H1 (cell line): Measurements from ENCODE around the gene ALG5. TPM values are rescaled to one million over a fixed set of nuclear protein-coding genes. Genes with fewer than 3 reads are reported as not detected.

ENCODE experiments used
- CTCF ChIA-PET: fragments of 300-600 bp; sonication (Branson Sonifier 250); formaldehyde crosslinking; loops from one replicate; lab custom pipeline; 2021; ENCODE audit not compliant: partially characterized antibody; lab: Charles Lee
- POLR2A ChIA-PET: fragments of 300-600 bp; sonication (Branson Sonifier 250); formaldehyde crosslinking; loops from one replicate; lab custom pipeline; 2021; ENCODE audit warnings: inconsistent platforms; ENCODE audit not compliant: partially characterized antibody; lab: Charles Lee
- DNase-seq, 2 experiments: peaks; one replicate each; pipeline versions ENCODE4 v3.0.0 to v3.0.0-alpha.2; 2010 to 2022; ENCODE audit warnings: low spot score in 2 of 2, low read depth in 1 of 2, mixed read lengths in 1 of 2
- FAIRE-seq: peaks from 2 replicates; lab custom pipeline; 2011; peaks lifted over from hg19 to GRCh38; lab: Jason Lieb, UNC
- H2AFZ ChIP-seq: 2 replicates; pipeline ENCODE4 v1.8.1; 2012; ENCODE audit warnings: low read length, inconsistent platforms
- H2AK5ac ChIP-seq: 2 replicates; pipeline ENCODE4 v1.6.1; 2013; ENCODE audit warnings: low read depth, low read length
- H2BK120ac ChIP-seq: replicated peaks from 2 replicates; pipeline ENCODE3; 2013; ENCODE audit warnings: low read depth, low read length, inconsistent platforms
- H2BK12ac ChIP-seq: 2 replicates; pipeline ENCODE4 v1.6.1; 2013; ENCODE audit warnings: low read depth, low read length
- H2BK15ac ChIP-seq: 2 replicates; pipeline ENCODE4 v1.6.1; 2013; ENCODE audit warnings: low read length
- H2BK20ac ChIP-seq: 2 replicates; pipeline ENCODE4 v1.6.1; 2013; ENCODE audit warnings: low read length
- H2BK5ac ChIP-seq: 2 replicates; pipeline ENCODE4 v1.6.1; 2013; ENCODE audit warnings: low read depth, low read length
- H3K14ac ChIP-seq: 2 replicates; pipeline ENCODE4 v1.6.1; 2013; ENCODE audit warnings: inconsistent platforms; ENCODE audit not compliant: insufficient read length
- H3K18ac ChIP-seq: 2 replicates; pipeline ENCODE4 v1.6.1; 2013; ENCODE audit warnings: low read length; ENCODE audit errors: extremely low read depth
- H3K23ac ChIP-seq: 2 replicates; pipeline ENCODE4 v1.6.1; 2013; ENCODE audit warnings: inconsistent platforms; ENCODE audit not compliant: insufficient read length
- H3K23me2 ChIP-seq: 2 replicates; pipeline ENCODE4 v1.6.1; 2013; ENCODE audit warnings: low read depth, low read length
- H3K27ac ChIP-seq: 2 replicates; pipeline ENCODE4 v1.6.1; 2011; ENCODE audit warnings: low read depth, low read length, inconsistent platforms
- H3K27me3 ChIP-seq, 4 experiments: replicated peaks in 1 of 4; 1 replicate in 1 of 4; 2 replicates in 3 of 4; pipeline versions ENCODE4 v1.6.1 to v1.8.1; 2011 to 2013; ENCODE audit warnings: low read length in 3 of 4, mild to moderate bottlenecking in 3 of 4, inconsistent platforms in 2 of 4, mixed read lengths in 2 of 4, moderate library complexity in 1 of 4; ENCODE audit not compliant: control insufficient read depth in 3 of 4, insufficient read depth in 3 of 4; ENCODE audit errors: extremely low read depth in 1 of 4
- H3K36me3 ChIP-seq, 4 experiments: 2 replicates each; pipeline versions ENCODE4 v1.6.1 to v1.8.1; 2011 to 2013; ENCODE audit warnings: mild to moderate bottlenecking in 4 of 4, low read length in 3 of 4, moderate library complexity in 2 of 4, control low read depth in 1 of 4, inconsistent platforms in 1 of 4; ENCODE audit not compliant: insufficient read depth in 4 of 4, control insufficient read depth in 2 of 4
- H3K4ac ChIP-seq: replicated peaks from 2 replicates; pipeline ENCODE3; 2013; ENCODE audit warnings: low read length, low read depth, mixed read lengths, inconsistent platforms; ENCODE audit not compliant: insufficient read length
- H3K4me1 ChIP-seq, 4 experiments: replicated peaks in 1 of 4; 1 replicate in 1 of 4; 2 replicates in 3 of 4; pipeline versions ENCODE4 v1.6.1 to v1.8.1; 2011 to 2013; ENCODE audit warnings: low read length in 3 of 4, inconsistent platforms in 2 of 4, mixed read lengths in 1 of 4; ENCODE audit not compliant: insufficient read depth in 4 of 4, control insufficient read depth in 3 of 4
- H3K4me2 ChIP-seq, 2 experiments: 2 replicates each; pipeline versions ENCODE4 v1.6.1 to v1.8.1; 2011 to 2013; ENCODE audit warnings: low read depth in 2 of 2, low read length in 2 of 2, control low read depth in 1 of 2, inconsistent platforms in 1 of 2, mild to moderate bottlenecking in 1 of 2; ENCODE audit not compliant: insufficient read depth in 1 of 2
- H3K4me3 ChIP-seq, 4 experiments: fragments of 200-600, 300-600 bp in 1 of 4; sonication (generic), shearing (Covaris generic), sonication (Bioruptor Twin) in 1 of 4; 2 replicates each; pipeline versions ENCODE4 v1.5.1 to v1.8.1; 2011 to 2016; ENCODE audit warnings: low read length in 4 of 4, low read depth in 3 of 4, control low read depth in 2 of 4, inconsistent platforms in 2 of 4, mild to moderate bottlenecking in 2 of 4, mixed read lengths in 1 of 4, moderate library complexity in 1 of 4; ENCODE audit not compliant: insufficient read depth in 2 of 4; ENCODE audit errors: extremely low read depth in 1 of 4
- H3K56ac ChIP-seq: replicated peaks from 2 replicates; pipeline ENCODE3; 2013; ENCODE audit warnings: low read depth, mild to moderate bottlenecking, mixed read lengths, low read length, inconsistent platforms; ENCODE audit not compliant: insufficient read length
- H3K79me1 ChIP-seq: 2 replicates; pipeline ENCODE4 v1.6.1; 2013; ENCODE audit warnings: low read depth, low read length, control low read depth
- H3K79me2 ChIP-seq, 2 experiments: 2 replicates each; pipeline versions ENCODE4 v1.6.1 to v1.8.1; 2012 to 2013; ENCODE audit warnings: low read length in 2 of 2, mild to moderate bottlenecking in 2 of 2, inconsistent platforms in 1 of 2; ENCODE audit not compliant: insufficient read depth in 2 of 2, control insufficient read depth in 1 of 2
- H3K9ac ChIP-seq, 4 experiments: replicated peaks in 1 of 4; 1 replicate in 1 of 4; 2 replicates in 3 of 4; pipeline versions ENCODE4 v1.6.1 to v1.8.1; 2011 to 2013; ENCODE audit warnings: low read depth in 3 of 4, low read length in 3 of 4, control low read depth in 2 of 4, mild to moderate bottlenecking in 2 of 4, moderate library complexity in 2 of 4, inconsistent platforms in 1 of 4; ENCODE audit errors: extremely low read depth in 1 of 4
- H3K9me3 ChIP-seq, 2 experiments: 2 replicates each; pipeline versions ENCODE4 v1.6.1 to v1.8.1; 2012 to 2013; ENCODE audit warnings: mild to moderate bottlenecking in 2 of 2, moderate library complexity in 2 of 2, control low read depth in 1 of 2, inconsistent platforms in 1 of 2, low read depth in 1 of 2, low read length in 1 of 2, mixed read lengths in 1 of 2; ENCODE audit not compliant: insufficient read depth in 2 of 2
- H4K20me1 ChIP-seq, 2 experiments: replicated peaks in 1 of 2; 2 replicates each; pipeline versions ENCODE3 to v1.8.1; 2011 to 2013; ENCODE audit warnings: inconsistent platforms in 2 of 2, low read length in 2 of 2, mild to moderate bottlenecking in 1 of 2; ENCODE audit not compliant: insufficient read depth in 2 of 2, control insufficient read depth in 1 of 2
- H4K5ac ChIP-seq: 2 replicates; pipeline ENCODE4 v1.6.1; 2013; ENCODE audit warnings: low read length, low read depth, mixed read lengths, inconsistent platforms; ENCODE audit not compliant: insufficient read length
- H4K8ac ChIP-seq: 2 replicates; pipeline ENCODE4 v1.8.0; 2013; ENCODE audit warnings: mild to moderate bottlenecking, moderate library complexity, low read length, inconsistent platforms; ENCODE audit not compliant: insufficient read depth; ENCODE audit errors: extremely low read depth
- H4K91ac ChIP-seq: replicated peaks from 2 replicates; pipeline ENCODE3; 2013; ENCODE audit warnings: low read length, mixed read lengths, inconsistent platforms; ENCODE audit not compliant: insufficient read length
- BRCA1 ChIP-seq: IDR thresholded peaks from 2 replicates; pipeline ENCODE4 v1.6.1; 2012; ENCODE audit warnings: low read depth, low read length, improper control_type of control experiment
- CBX8 ChIP-seq: fragments of 300-800, 300-1000 bp; sonication (generic); IDR thresholded peaks from 2 replicates; pipeline ENCODE4 v1.7.1; 2016; ENCODE audit warnings: low read depth, low read length, borderline replicate concordance
- CHD2 ChIP-seq: IDR thresholded peaks from 2 replicates; pipeline ENCODE4 v1.6.1; 2012; ENCODE audit warnings: low read length, improper control_type of control experiment
- EGR1 ChIP-seq: IDR thresholded peaks from 2 replicates; pipeline ENCODE4 v1.6.1; 2011; ENCODE audit warnings: low read depth, low read length, borderline replicate concordance
- FOSL1 ChIP-seq: IDR thresholded peaks from 2 replicates; pipeline ENCODE4 v1.6.1; 2011; ENCODE audit warnings: mild to moderate bottlenecking, low read depth, low read length, moderate library complexity; ENCODE audit not compliant: insufficient read depth
- KDM1A ChIP-seq: fragments of 200-600, 300-600 bp; sonication (generic); IDR thresholded peaks from 2 replicates; pipeline ENCODE4 v1.7.1; 2016; ENCODE audit warnings: mild to moderate bottlenecking, low read length, borderline replicate concordance
- RNF2 ChIP-seq: fragments of 200-900, 300-1000 bp; sonication (generic); IDR thresholded peaks from 2 replicates; pipeline ENCODE4 v1.7.1; 2016; ENCODE audit warnings: borderline replicate concordance, low read depth, mild to moderate bottlenecking, antibody characterized with exemption, low read length; ENCODE audit not compliant: poor library complexity, severe bottlenecking; ENCODE audit errors: missing control alignments
- USF2 ChIP-seq: IDR thresholded peaks from 2 replicates; pipeline ENCODE4 v1.6.1; 2011; ENCODE audit warnings: low read length, improper control_type of control experiment
- WGBS, 2 experiments: shearing (Covaris generic) in 1 of 2; methylation state at CpG; one replicate each; pipeline versions ENCODE4 v1.1.6 to v1.1.7; 2013 to 2015; ENCODE audit warnings: low lambda C conversion rate in 2 of 2, mixed read lengths in 2 of 2, inconsistent platforms in 1 of 2, low coverage in 1 of 2, missing lambda C conversion rate in 1 of 2; ENCODE audit not compliant: insufficient replicate concordance in 2 of 2, insufficient coverage in 1 of 2, insufficient read length in 1 of 2; ENCODE audit errors: extremely low coverage in 1 of 2, missing lambda C conversion rate in 1 of 2; 5-methylcytosine and 5-hydroxymethylcytosine counted together
- polyA plus RNA-seq, 7 experiments: library from polyadenylated mRNA; depleted of rRNA in 3 of 7; stranded (reverse) in 5 of 7; unstranded in 2 of 7; fragments of >200 nt in 5 of 7; fragments of 200-250 nt in 2 of 7; gene quantifications; 1 replicate in 5 of 7; 2 replicates in 1 of 7; 4 replicates in 1 of 7; pipeline versions ENCODE4 v1.2.1 to v1.2.3, GENCODE V29; 2011 to 2013; ENCODE audit warnings: missing spikeins in 2 of 7, mixed read lengths in 2 of 7
- total RNA-seq: library from RNA; stranded (reverse); fragmentation: NEBNext Ultra II Directional; extraction: Animal tissue kit (Norgen Biotek cat#: 25700); gene quantifications from 2 replicates; pipeline ENCODE4 v1.2.1, GENCODE V29; 2021

Gene ALG5
- total and polyA plus RNA-seq, 2 of the 8 experiments (the other 6 are each of a cell fraction or from before 2014, with no cell fraction given): 15.0 to 24.3 TPM

- H3K27ac ChIP-seq: no peak overlapping the region
- H3K4me3 ChIP-seq: no peak overlapping the region
- H4K20me1 ChIP-seq: peaks cover 3% of the 10 kb centered on the region in 2 experiments
- H3K9me3 ChIP-seq: no peaks in the 10 kb centered on the region
- no peak overlapping the region for H2AK5ac ChIP-seq
- H3K23me2 ChIP-seq: no peaks in the 10 kb centered on the region
- FAIRE-seq (no peak), DNase-seq (no peak)
- ChIA-PET POLR2A (interaction anchor here (2.1 kb wide), 1 partner anchor 47 kb away, joined by 5 read pairs; the partner anchor contains the start of genes ALG5 and EXOSC8), CTCF (interaction anchor here (0.6 to 1.0 kb wide), 3 partner anchors 10 to 1824 kb away, joined by 3 read pairs; partner anchors contain the start of gene ALG5)
- H2BK120ac ChIP-seq: no peak overlapping the region
- H3K4me2 ChIP-seq: no peak overlapping the region
- H2BK12ac ChIP-seq: no peak overlapping the region
- no peak overlapping the region for H3K14ac ChIP-seq
- no peak overlapping the region for H3K9ac ChIP-seq
- no peaks in the 10 kb centered on the region for H3K27me3 ChIP-seq
- 98% methylated on average over 2 of the region's 2 CpGs; no CpG with 5 or more reads in 1 of the 2 experiments for WGBS, 2 experiments
- no peaks in the 10 kb centered on the region for H3K79me1 ChIP-seq
- no peak overlapping the region for H4K91ac ChIP-seq
- H2BK20ac ChIP-seq: no peak overlapping the region
- no peak overlapping the region for H3K56ac ChIP-seq
- H2BK15ac ChIP-seq: no peak overlapping the region
- peaks cover 0 to 59% (median 29%) of the 10 kb centered on the region in 4 experiments; a peak in 6 of 8 replicates for H3K36me3 ChIP-seq
- TF ChIP-seq FOSL1 (no peak), CHD2 (no peak), RNF2 (no peak), BRCA1 (no peak), CBX8 (no peak), KDM1A (no peak), USF2 (no peak), EGR1 (no peak)
- no peak overlapping the region for H4K8ac ChIP-seq
- no peak overlapping the region for H4K5ac ChIP-seq
- H3K79me2 ChIP-seq: peaks cover 0 to 31% of the 10 kb centered on the region in 2 experiments; a peak in 2 of 4 replicates
- H3K18ac ChIP-seq: no peak overlapping the region
- no peak overlapping the region for H2BK5ac ChIP-seq
- H3K4me1 ChIP-seq: no peaks in the 10 kb centered on the region
- no peak overlapping the region for H2AFZ ChIP-seq
- no peak overlapping the region for H3K4ac ChIP-seq
- H3K23ac ChIP-seq: no peak overlapping the region
These were observed 47.9 kb upstream of the ALG5 start for GRCh38 chr13:37047032-37047431.
